ENCODE measurements around the gene SEMA3C. TPM values are rescaled to one million over a fixed set of nuclear protein-coding genes. Genes with fewer than 3 reads are reported as not detected.

SEMA3C gene
- total and polyA plus RNA-seq, 4 donors = 3.3 to 86.8 (median 15.9) TPM

- Histone ChIP-seq H3K36me3 (ENCODE audit: control insufficient read depth in 1 of 2, insufficient read depth in 2 of 2, low read length in 1 of 2) (no peaks in the 10 kb centered on the region), H3K4me3 (ENCODE audit: low read length in 2 of 2) (no peak overlapping the region), H3K27me3 (ENCODE audit: control insufficient read depth in 1 of 2, insufficient read depth in 2 of 2, low read length in 1 of 2) (no peaks in the 10 kb centered on the region), H3K4me1 (ENCODE audit: control insufficient read depth in 1 of 2, insufficient read depth in 2 of 2, low read length in 2 of 2) (no peaks in the 10 kb centered on the region), H3K9me3 (ENCODE audit: control insufficient read depth, low read length) (no peaks in the 10 kb centered on the region), H3K27ac (ENCODE audit: low read depth in 1 of 2, low read length in 2 of 2) (no peak overlapping the region)
- intact Hi-C loops (cut with DNase I) = no loop called here
- DNase-seq = no peak
- WGBS, 2 donors = 83 to 91% methylated on average over 1 of the region's 1 CpG
- ATAC-seq (ENCODE audit: low FRiP score) = no peak
These were observed 148.8 kb downstream of the SEMA3C start for GRCh38 chr7:80770061-80770460.

GRCh38 chr7:80768756-80769155 lies 150.1 kb downstream of the SEMA3C start:
- WGBS, 2 donors = 81 to 90% methylated on average over 1 of the region's 1 CpG
- ATAC-seq (ENCODE audit: low FRiP score) = no peak
- H3K27ac ChIP-seq (ENCODE audit: low read depth in 1 of 2, low read length in 2 of 2) = no peak overlapping the region
- no peak for DNase-seq
- no peaks in the 10 kb centered on the region for H3K36me3 ChIP-seq (ENCODE audit: control insufficient read depth in 1 of 2, insufficient read depth in 2 of 2, low read length in 1 of 2)
- no peaks in the 10 kb centered on the region for H3K4me1 ChIP-seq (ENCODE audit: control insufficient read depth in 1 of 2, insufficient read depth in 2 of 2, low read length in 2 of 2)
- H3K27me3 ChIP-seq (ENCODE audit: control insufficient read depth in 1 of 2, insufficient read depth in 2 of 2, low read length in 1 of 2) = no peaks in the 10 kb centered on the region
- intact Hi-C loops (cut with DNase I) = no loop called here
- no peaks in the 10 kb centered on the region for H3K9me3 ChIP-seq (ENCODE audit: control insufficient read depth, low read length)
- no peak overlapping the region for H3K4me3 ChIP-seq (ENCODE audit: low read length in 2 of 2)

GRCh38 chr7:80767654-80768053 lies 151.2 kb downstream of the SEMA3C start:
- no peaks in the 10 kb centered on the region for H3K9me3 ChIP-seq (ENCODE audit: control insufficient read depth, low read length)
- 7 to 14% methylated on average over 1 of the region's 1 CpG for WGBS, 2 donors
- intact Hi-C loops (cut with DNase I) = no loop called here
- no peak for DNase-seq
- H3K27ac ChIP-seq (ENCODE audit: low read depth in 1 of 2, low read length in 2 of 2) = no peak overlapping the region
- no peaks in the 10 kb centered on the region for H3K36me3 ChIP-seq (ENCODE audit: control insufficient read depth in 1 of 2, insufficient read depth in 2 of 2, low read length in 1 of 2)
- ATAC-seq (ENCODE audit: low FRiP score) = no peak
- no peaks in the 10 kb centered on the region for H3K27me3 ChIP-seq (ENCODE audit: control insufficient read depth in 1 of 2, insufficient read depth in 2 of 2, low read length in 1 of 2)
- H3K4me3 ChIP-seq (ENCODE audit: low read length in 2 of 2) = no peak overlapping the region
- no peaks in the 10 kb centered on the region for H3K4me1 ChIP-seq (ENCODE audit: control insufficient read depth in 1 of 2, insufficient read depth in 2 of 2, low read length in 2 of 2)

- H3K4me3 ChIP-seq (ENCODE audit: low read length in 2 of 2) = no peak overlapping the region
- ATAC-seq (ENCODE audit: low FRiP score) (no peak), DNase-seq (no peak)
- H3K4me1 ChIP-seq (ENCODE audit: control insufficient read depth in 1 of 2, insufficient read depth in 2 of 2, low read length in 2 of 2) = no peaks in the 10 kb centered on the region
- no peak overlapping the region for H3K27ac ChIP-seq (ENCODE audit: low read depth in 1 of 2, low read length in 2 of 2)
- no peaks in the 10 kb centered on the region for H3K27me3 ChIP-seq (ENCODE audit: control insufficient read depth in 1 of 2, insufficient read depth in 2 of 2, low read length in 1 of 2)
- 53 to 54% methylated on average over 5 of the region's 5 CpGs for WGBS, 2 donors
- intact Hi-C loops (cut with DNase I) = no loop called here
- H3K36me3 ChIP-seq (ENCODE audit: control insufficient read depth in 1 of 2, insufficient read depth in 2 of 2, low read length in 1 of 2) = no peaks in the 10 kb centered on the region
- H3K9me3 ChIP-seq (ENCODE audit: control insufficient read depth, low read length) = no peaks in the 10 kb centered on the region
These were observed 152.1 kb downstream of the SEMA3C start for GRCh38 chr7:80766724-80767123.

GRCh38 chr7:80764132-80764531 lies 154.7 kb downstream of the SEMA3C start:
- WGBS, 2 donors = 76 to 89% methylated on average over 2 of the region's 2 CpGs
- Histone ChIP-seq H3K4me3 (ENCODE audit: low read length in 2 of 2) (no peak overlapping the region), H3K9me3 (ENCODE audit: control insufficient read depth, low read length) (no peaks in the 10 kb centered on the region), H3K27me3 (ENCODE audit: control insufficient read depth in 1 of 2, insufficient read depth in 2 of 2, low read length in 1 of 2) (no peaks in the 10 kb centered on the region), H3K36me3 (ENCODE audit: control insufficient read depth in 1 of 2, insufficient read depth in 2 of 2, low read length in 1 of 2) (no peaks in the 10 kb centered on the region), H3K27ac (ENCODE audit: low read depth in 1 of 2, low read length in 2 of 2) (no peak overlapping the region), H3K4me1 (ENCODE audit: control insufficient read depth in 1 of 2, insufficient read depth in 2 of 2, low read length in 2 of 2) (no peaks in the 10 kb centered on the region)
- no peak for DNase-seq
- ATAC-seq (ENCODE audit: low FRiP score) = no peak
- intact Hi-C loops (cut with DNase I) = no loop called here

GRCh38 chr7:80763704-80764103 lies 155.1 kb downstream of the SEMA3C start:
- 78 to 86% methylated on average over 4 of the region's 4 CpGs for WGBS, 2 donors
- ATAC-seq (ENCODE audit: low FRiP score) = no peak
- intact Hi-C loops (cut with DNase I) = no loop called here
- H3K4me1 ChIP-seq (ENCODE audit: control insufficient read depth in 1 of 2, insufficient read depth in 2 of 2, low read length in 2 of 2) = no peaks in the 10 kb centered on the region
- no peaks in the 10 kb centered on the region for H3K36me3 ChIP-seq (ENCODE audit: control insufficient read depth in 1 of 2, insufficient read depth in 2 of 2, low read length in 1 of 2)
- H3K4me3 ChIP-seq (ENCODE audit: low read length in 2 of 2) = no peak overlapping the region
- H3K9me3 ChIP-seq (ENCODE audit: control insufficient read depth, low read length) = no peaks in the 10 kb centered on the region
- H3K27ac ChIP-seq (ENCODE audit: low read depth in 1 of 2, low read length in 2 of 2) = no peak overlapping the region
- DNase-seq = no peak
- H3K27me3 ChIP-seq (ENCODE audit: control insufficient read depth in 1 of 2, insufficient read depth in 2 of 2, low read length in 1 of 2) = no peaks in the 10 kb centered on the region

- no peak for DNase-seq
- Histone ChIP-seq H3K4me3 (ENCODE audit: low read length in 2 of 2) (no peak overlapping the region), H3K36me3 (ENCODE audit: control insufficient read depth in 1 of 2, insufficient read depth in 2 of 2, low read length in 1 of 2) (no peaks in the 10 kb centered on the region), H3K27me3 (ENCODE audit: control insufficient read depth in 1 of 2, insufficient read depth in 2 of 2, low read length in 1 of 2) (no peaks in the 10 kb centered on the region), H3K27ac (ENCODE audit: low read depth in 1 of 2, low read length in 2 of 2) (no peak overlapping the region), H3K9me3 (ENCODE audit: control insufficient read depth, low read length) (no peaks in the 10 kb centered on the region), H3K4me1 (ENCODE audit: control insufficient read depth in 1 of 2, insufficient read depth in 2 of 2, low read length in 2 of 2) (no peaks in the 10 kb centered on the region)
- WGBS, 2 donors = 52 to 56% methylated on average over 1 of the region's 1 CpG
- ATAC-seq (ENCODE audit: low FRiP score) = no peak
- intact Hi-C loops (cut with DNase I) = no loop called here
These were observed 155.6 kb downstream of the SEMA3C start for GRCh38 chr7:80763289-80763688.

- no peak overlapping the region for H3K4me3 ChIP-seq (ENCODE audit: low read length in 2 of 2)
- ATAC-seq (ENCODE audit: low FRiP score) (no peak), DNase-seq (no peak)
- H3K4me1 ChIP-seq (ENCODE audit: control insufficient read depth in 1 of 2, insufficient read depth in 2 of 2, low read length in 2 of 2) = no peaks in the 10 kb centered on the region
- H3K36me3 ChIP-seq (ENCODE audit: control insufficient read depth in 1 of 2, insufficient read depth in 2 of 2, low read length in 1 of 2) = no peaks in the 10 kb centered on the region
- no peak overlapping the region for H3K27ac ChIP-seq (ENCODE audit: low read depth in 1 of 2, low read length in 2 of 2)
- no peaks in the 10 kb centered on the region for H3K9me3 ChIP-seq (ENCODE audit: control insufficient read depth, low read length)
- 73 to 76% methylated on average over 4 of the region's 4 CpGs for WGBS, 2 donors
- intact Hi-C loops (cut with DNase I) = no loop called here
- H3K27me3 ChIP-seq (ENCODE audit: control insufficient read depth in 1 of 2, insufficient read depth in 2 of 2, low read length in 1 of 2) = no peaks in the 10 kb centered on the region
These were observed 158.6 kb downstream of the SEMA3C start for GRCh38 chr7:80760292-80760691.

- H3K4me3 ChIP-seq (ENCODE audit: low read length in 2 of 2) = no peak overlapping the region
- no peaks in the 10 kb centered on the region for H3K9me3 ChIP-seq (ENCODE audit: control insufficient read depth, low read length)
- H3K27ac ChIP-seq (ENCODE audit: low read depth in 1 of 2, low read length in 2 of 2) = no peak overlapping the region
- 92 to 94% methylated on average over 6 of the region's 6 CpGs for WGBS, 2 donors
- H3K4me1 ChIP-seq (ENCODE audit: control insufficient read depth in 1 of 2, insufficient read depth in 2 of 2, low read length in 2 of 2) = no peaks in the 10 kb centered on the region
- no peaks in the 10 kb centered on the region for H3K27me3 ChIP-seq (ENCODE audit: control insufficient read depth in 1 of 2, insufficient read depth in 2 of 2, low read length in 1 of 2)
- no peak for DNase-seq
- H3K36me3 ChIP-seq (ENCODE audit: control insufficient read depth in 1 of 2, insufficient read depth in 2 of 2, low read length in 1 of 2) = no peaks in the 10 kb centered on the region
- intact Hi-C loops (cut with DNase I) = no loop called here
- ATAC-seq (ENCODE audit: low FRiP score) = no peak
These were observed 165.7 kb downstream of the SEMA3C start for GRCh38 chr7:80752954-80753690.
